Endodermal cell (in vitro differentiated cells): ENCODE measurements around the gene SHC1. TPM values are rescaled to one million over a fixed set of nuclear protein-coding genes. Genes with fewer than 3 reads are reported as not detected.

ENCODE experiments used
- DNase-seq: peaks from one replicate; pipeline ENCODE4 v3.0.0-alpha.2; 2017
- H3K27ac ChIP-seq: 2 replicates; pipeline ENCODE4 v1.5.1; 2013; ENCODE audit warnings: mild to moderate bottlenecking, low read depth, low read length, moderate library complexity
- H3K27me3 ChIP-seq: 2 replicates; pipeline ENCODE4 v1.6.1; 2013; ENCODE audit warnings: mild to moderate bottlenecking, low read length, moderate library complexity; ENCODE audit not compliant: insufficient read depth, control insufficient read depth, poor library complexity, severe bottlenecking
- H3K36me3 ChIP-seq: 2 replicates; pipeline ENCODE4 v1.7.0; 2013; ENCODE audit warnings: mild to moderate bottlenecking, low read length, moderate library complexity; ENCODE audit not compliant: control insufficient read depth, insufficient read depth
- H3K4me1 ChIP-seq: one replicate; pipeline ENCODE4 v1.7.0; 2013; ENCODE audit warnings: low read length; ENCODE audit not compliant: control insufficient read depth, insufficient read depth
- H3K4me3 ChIP-seq: 2 replicates; pipeline ENCODE4 v1.5.1; 2013; ENCODE audit warnings: mild to moderate bottlenecking, low read length, moderate library complexity
- H3K9ac ChIP-seq: 2 replicates; pipeline ENCODE4 v1.6.1; 2013; ENCODE audit warnings: mild to moderate bottlenecking, low read length, moderate library complexity; ENCODE audit not compliant: poor library complexity, severe bottlenecking; ENCODE audit errors: extremely low read depth
- H3K9me3 ChIP-seq: 2 replicates; pipeline ENCODE4 v1.6.1; 2013; ENCODE audit warnings: mild to moderate bottlenecking, low read length, moderate library complexity; ENCODE audit not compliant: control insufficient read depth
- H3K27ac Mint-ChIP-seq: 2 replicates; pipeline ENCODE4 v1.8.0; 2020; ENCODE audit warnings: mixed read lengths
- H3K27me3 Mint-ChIP-seq: 2 replicates; pipeline ENCODE4 v1.8.0; 2021; ENCODE audit warnings: mild to moderate bottlenecking, mixed read lengths; ENCODE audit not compliant: insufficient read depth
- H3K36me3 Mint-ChIP-seq: 2 replicates; pipeline ENCODE4 v1.8.0; 2020; ENCODE audit warnings: low read depth, mixed read lengths
- H3K4me1 Mint-ChIP-seq: 2 replicates; pipeline ENCODE4 v1.8.0; 2020; ENCODE audit warnings: mixed read lengths
- H3K4me3 Mint-ChIP-seq: 2 replicates; pipeline ENCODE4 v1.8.0; 2020; ENCODE audit warnings: mild to moderate bottlenecking, moderate library complexity, mixed read lengths
- H3K9me3 Mint-ChIP-seq: 2 replicates; pipeline ENCODE4 v1.8.0; 2020; ENCODE audit warnings: mild to moderate bottlenecking, mixed read lengths
- CTCF ChIP-seq: fragments of 200-600 bp; sonication (generic); conservative IDR thresholded peaks from 2 replicates; pipeline ENCODE4 v1.5.0; 2021; ENCODE audit warnings: antibody characterized with exemption, mild to moderate bottlenecking
- whole genome bisulfite sequencing, 2 experiments: methylation state at CpG; one replicate each; pipeline versions ENCODE4 v1.1.5 to v1.1.7; 2013; ENCODE audit warnings: missing lambda C conversion rate in 2 of 2, mixed read lengths in 1 of 2; ENCODE audit not compliant: insufficient coverage in 1 of 2, insufficient read length in 1 of 2; 5-methylcytosine and 5-hydroxymethylcytosine counted together
- total RNA-seq, 2 donors: library from RNA; stranded (reverse); fragmentation: NEBNext Ultra II Directional in 1 of 2; extraction: Animal tissue kit (Norgen Biotek cat#: 25700) in 1 of 2; gene quantifications; 2 replicates in 1 of 2; 3 replicates in 1 of 2; pipeline ENCODE4 v1.2.1, GENCODE V29; 2021

The SHC1 gene
- total RNA-seq, 2 donors from 2014 or later, result 157 to 231 TPM

GRCh38 chr1:154993572-154994268, 23.2 kb upstream of the SHC1 start, which contains the start of gene LENEP:
Gene LENEP, plus strand, starts transcription at chr1:154993586. Its CDS starts 22 bp downstream, at chr1:154993608.
- Mint-ChIP-seq H3K4me1 (peaks cover 5% of the 10 kb centered on the region), H3K27me3 (peaks cover 3% of the 10 kb centered on the region), H3K27ac (peak within 1 kb of the TSS; percentile 33), H3K9me3 (no peaks in the 10 kb centered on the region), H3K36me3 (peaks cover 16% of the 10 kb centered on the region), H3K4me3 (no peak within 1 kb of the TSS)
- no peak for DNase-seq
- no peaks in the 10 kb centered on the region for H3K27me3 ChIP-seq
- H3K9ac ChIP-seq, result no peak within 1 kb of the TSS
- no peaks in the 10 kb centered on the region for H3K9me3 ChIP-seq
- no peak within 1 kb of the TSS for H3K4me3 ChIP-seq
- H3K4me1 ChIP-seq, result no peaks in the 10 kb centered on the region
- peak within 1 kb of the TSS; percentile 18 for H3K27ac ChIP-seq
- WGBS, 2 experiments, result 90 to 100% methylated on average over 5 to 8 of the region's 8 CpGs
- TF ChIP-seq CTCF, result no peak
- H3K36me3 ChIP-seq, result peaks cover 18% of the 10 kb centered on the region

- peak; percentile 59 for TF ChIP-seq CTCF
- peak overlapping the region; percentile 18 for H3K27ac ChIP-seq
Observed at GRCh38 chr1:154992721-154993571, 22.4 kb upstream of the SHC1 start.

GRCh38 chr1:154990276-154990675, 19.7 kb upstream of the SHC1 start:
- TF ChIP-seq CTCF, result no peak
- H3K9me3 ChIP-seq, result no peaks in the 10 kb centered on the region
- 93 to 97% methylated on average over 2 to 8 of the region's 8 CpGs for WGBS, 2 experiments
- H3K27ac Mint-ChIP-seq, result no peak overlapping the region
- H3K4me3 ChIP-seq, result no peak overlapping the region
- no peak for DNase-seq
- no peak overlapping the region for H3K9ac ChIP-seq
- peaks cover 42% of the 10 kb centered on the region for H3K36me3 ChIP-seq
- no peak overlapping the region for H3K4me3 Mint-ChIP-seq
- peaks cover 35% of the 10 kb centered on the region for H3K36me3 Mint-ChIP-seq
- no peaks in the 10 kb centered on the region for H3K9me3 Mint-ChIP-seq
- peaks cover 4% of the 10 kb centered on the region for H3K4me1 Mint-ChIP-seq
- no peaks in the 10 kb centered on the region for H3K4me1 ChIP-seq
- no peak overlapping the region for H3K27ac ChIP-seq
- H3K27me3 Mint-ChIP-seq, result no peaks in the 10 kb centered on the region
- H3K27me3 ChIP-seq, result no peaks in the 10 kb centered on the region

More at GRCh38 chr1:154992721-154993571, 22.4 kb upstream of the SHC1 start:
- peaks cover 25% of the 10 kb centered on the region for H3K36me3 ChIP-seq
- H3K4me3 ChIP-seq, result no peak overlapping the region
- WGBS, 2 experiments, result 94 to 97% methylated on average over 6 to 14 of the region's 14 CpGs
- Mint-ChIP-seq H3K36me3 (peaks cover 23% of the 10 kb centered on the region), H3K27me3 (peaks cover 3% of the 10 kb centered on the region), H3K27ac (no peak overlapping the region), H3K4me3 (no peak overlapping the region), H3K9me3 (no peaks in the 10 kb centered on the region), H3K4me1 (peaks cover 4% of the 10 kb centered on the region)
- no peak overlapping the region for H3K9ac ChIP-seq
- H3K4me1 ChIP-seq, result no peaks in the 10 kb centered on the region
- H3K27me3 ChIP-seq, result no peaks in the 10 kb centered on the region
- H3K9me3 ChIP-seq, result no peaks in the 10 kb centered on the region
- DNase-seq, result peak; percentile 73
